ENCODE data around the gene SOD2. TPM values are rescaled to one million over a fixed set of nuclear protein-coding genes. Genes with fewer than 3 reads are reported as not detected.

SOD2 gene
- total and polyA plus RNA-seq, 12 donors = 129 to 3,032 (median 386) TPM

GRCh38 chr6:159681191-159681880 lies 11.7 kb downstream of the SOD2 start:
- Histone ChIP-seq H3K27me3 (no peaks in the 10 kb centered on the region), H3K4me3 (no peak overlapping the region), H3K4me1 (replicated peaks in 1 of 2) (peaks cover 0 to 17% of the 10 kb centered on the region in 2 donors), H3K9me3 (replicated peaks in 1 of 3) (no peaks in the 10 kb centered on the region), H3K36me3 (replicated peaks in 1 of 2) (peaks cover 3 to 76% of the 10 kb centered on the region in 2 donors), H3K27ac (no peak overlapping the region)
- no peak for DNase-seq
- intact Hi-C loops (cut with DNase I) = loop anchor here in 1 of 2 donors (10.0 kb wide), 2 partner anchors 103 to 253 kb away; partner anchors contain the start of gene TCP1
- no peak for TF ChIP-seq POLR2A (IDR thresholded peaks at IDR 0.05)
- no peak for TF ChIP-seq CTCF (IDR thresholded peaks at IDR 0.05)
- 65 to 77% (median 71%) methylated on average over 10 of the region's 10 CpGs for WGBS, 4 donors

- Histone ChIP-seq H3K4me1 (replicated peaks in 1 of 2) (peaks cover 0 to 17% of the 10 kb centered on the region in 2 donors), H3K4me3 (no peak overlapping the region), H3K27me3 (no peaks in the 10 kb centered on the region), H3K27ac (peak overlapping the region in 1 of 5 donors; percentile 15), H3K9me3 (replicated peaks in 1 of 3) (no peaks in the 10 kb centered on the region), H3K36me3 (replicated peaks in 1 of 2) (peaks cover 3 to 64% of the 10 kb centered on the region in 2 donors)
- no peak for DNase-seq
- TF ChIP-seq POLR2A (IDR thresholded peaks at IDR 0.05) (no peak), CTCF (IDR thresholded peaks at IDR 0.05) (no peak)
- intact Hi-C loops (cut with DNase I) = loop anchor here in 1 of 2 donors (10.0 kb wide), 2 partner anchors 105 to 255 kb away; partner anchors contain the start of gene TCP1
- 80 to 87% (median 85%) methylated on average over 3 of the region's 3 CpGs for WGBS, 4 donors
These were observed 12.9 kb downstream of the SOD2 start for GRCh38 chr6:159680104-159680503.

- intact Hi-C loops (cut with DNase I) = loop anchor here in 1 of 2 donors (10.0 kb wide), 2 partner anchors 105 to 255 kb away; partner anchors contain the start of gene TCP1
- DNase-seq = no peak
- Histone ChIP-seq H3K36me3 (replicated peaks in 1 of 2) (peaks cover 0 to 57% of the 10 kb centered on the region in 2 donors), H3K4me3 (no peak overlapping the region), H3K27ac (peak overlapping the region in 1 of 5 donors; percentile 13), H3K9me3 (replicated peaks in 1 of 3) (no peaks in the 10 kb centered on the region), H3K4me1 (replicated peaks in 1 of 2) (peaks cover 0 to 17% of the 10 kb centered on the region in 2 donors), H3K27me3 (no peaks in the 10 kb centered on the region)
- no peak for TF ChIP-seq POLR2A (IDR thresholded peaks at IDR 0.05)
- no peak for TF ChIP-seq CTCF (IDR thresholded peaks at IDR 0.05)
- 79 to 82% (median 80%) methylated on average over 5 of the region's 5 CpGs for WGBS, 4 donors
These were observed 13.7 kb downstream of the SOD2 start for GRCh38 chr6:159679091-159680077.

GRCh38 chr6:159678574-159678973 lies 14.5 kb downstream of the SOD2 start:
- Histone ChIP-seq H3K36me3 (replicated peaks in 1 of 2) (peaks cover 0 to 49% of the 10 kb centered on the region in 2 donors), H3K27me3 (no peaks in the 10 kb centered on the region), H3K4me3 (no peak overlapping the region), H3K9me3 (replicated peaks in 1 of 3) (no peaks in the 10 kb centered on the region), H3K27ac (no peak overlapping the region), H3K4me1 (replicated peaks in 1 of 2) (peaks cover 0 to 17% of the 10 kb centered on the region in 2 donors)
- TF ChIP-seq POLR2A (IDR thresholded peaks at IDR 0.05) (no peak), CTCF (IDR thresholded peaks at IDR 0.05) (no peak)
- intact Hi-C loops (cut with DNase I) = no loop called here
- WGBS, 4 donors = 89 to 97% (median 94%) methylated on average over 3 of the region's 3 CpGs
- no peak for DNase-seq
